ENCODE data around the gene JUN. TPM values are rescaled to one million over a fixed set of nuclear protein-coding genes. Genes with fewer than 3 reads are reported as not detected.

The JUN gene
- total and polyA plus RNA-seq, 2 of the 4 experiments (the other 2 are of a cell fraction): 46.6 to 89.1 TPM

DNA sequence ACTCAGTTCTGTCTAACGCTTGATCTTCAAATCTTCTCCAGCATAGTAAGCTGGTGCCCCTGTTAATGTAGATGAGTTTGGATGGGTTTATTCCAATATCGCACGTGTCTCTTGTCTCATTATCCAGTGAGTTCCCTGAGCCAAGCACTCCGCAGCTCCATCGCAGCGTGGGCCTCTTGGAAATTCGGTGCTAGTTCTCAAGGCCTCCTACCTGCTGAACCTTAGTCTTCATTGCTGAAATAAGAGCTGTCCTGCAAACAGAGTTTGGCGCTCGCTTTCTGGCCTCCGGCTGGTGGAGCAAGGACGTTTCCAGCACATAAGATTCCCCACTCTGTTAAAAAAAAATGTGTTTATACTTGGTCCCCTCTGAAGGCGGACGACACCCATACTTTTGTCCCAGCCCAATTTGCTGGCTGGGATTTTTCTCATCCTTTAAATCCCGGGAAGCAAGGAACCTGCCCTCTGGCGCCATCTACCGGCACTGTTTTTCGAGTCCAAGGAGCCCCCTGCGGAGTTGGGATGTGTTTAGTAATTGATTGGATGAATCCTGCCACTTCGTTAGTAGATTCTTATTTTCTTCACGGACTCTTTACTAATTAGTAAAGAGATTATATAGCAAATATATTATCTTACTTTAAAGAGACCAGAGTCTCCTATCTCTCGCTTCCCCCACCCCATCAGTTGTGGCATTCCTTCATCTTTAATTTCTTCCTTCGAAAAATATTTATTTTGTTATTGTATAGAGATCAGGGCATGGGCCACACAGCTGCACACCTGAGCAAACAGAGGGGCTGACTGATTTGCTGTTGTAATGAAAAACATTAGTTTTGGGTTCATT is 14.7 kb downstream of the JUN start:
- Histone ChIP-seq H3K4ac (ENCODE audit: low read depth, low read length) (peak overlapping the region; percentile 36), H2AK9ac (replicated peaks; ENCODE audit: low read depth, low read length, poor library complexity) (no peak overlapping the region), H3K23ac (ENCODE audit: low read depth, low read length) (no peak overlapping the region), H2BK20ac (ENCODE audit: low read depth, low read length) (peak overlapping the region; percentile 45), H3K4me1 (ENCODE audit: control insufficient read depth, insufficient read depth, low read length) (peaks cover 13% of the 10 kb centered on the region), H3K56ac (ENCODE audit: extremely low read depth, insufficient read depth, low read length) (no peak overlapping the region), H3K9ac (ENCODE audit: low read depth, low read length) (no peak overlapping the region), H2BK5ac (ENCODE audit: low read depth, low read length, poor library complexity, severe bottlenecking) (no peak overlapping the region), H3K9me1 (ENCODE audit: insufficient read depth, low read length) (no peaks in the 10 kb centered on the region), H4K20me1 (ENCODE audit: insufficient read depth, low read length) (no peaks in the 10 kb centered on the region), H4K5ac (ENCODE audit: low read depth, low read length) (peak overlapping the region; percentile 32; the same call in 1 of the 2 replicates), H2BK15ac (ENCODE audit: low read depth, low read length) (peak overlapping the region; percentile 54), H4K8ac (ENCODE audit: low read depth in 2 of 2, low read length in 2 of 2) (peak overlapping the region; percentile 47 to 72; a peak in 2 of 4 replicates), H2BK120ac (ENCODE audit: low read depth, low read length) (peak overlapping the region; percentile 56), H3K4me3 (ENCODE audit: insufficient read depth, low read depth, low read length) (no peak overlapping the region), H2AFZ (replicated peaks; ENCODE audit: low read length, poor library complexity) (peak overlapping the region; percentile 11), H3K9me3 (ENCODE audit: control insufficient read depth, insufficient read depth, low read length) (no peaks in the 10 kb centered on the region), H3K4me2 (ENCODE audit: low read depth, low read length) (no peak overlapping the region), H3K79me1 (ENCODE audit: low read depth in 1 of 2, low read length in 2 of 2) (0 out of 4 replicates have a peak, but pooled peaks cover 0 to 3% of the 10 kb centered on the region in 2 experiments), H3K14ac (replicated peaks; ENCODE audit: low read depth, low read length) (no peak overlapping the region; the same call in 1 of the 2 replicates), H3K18ac (ENCODE audit: low read depth, low read length) (no peak overlapping the region; the same call in 1 of the 2 replicates), H4K91ac (ENCODE audit: insufficient read depth, low read depth, low read length) (peak overlapping the region; percentile 26; the same call in 1 of the 2 replicates), H3K27ac (ENCODE audit: insufficient read depth, low read length) (no peak overlapping the region), H3K27me3 (ENCODE audit: control insufficient read depth, insufficient read depth, low read length) (no peaks in the 10 kb centered on the region), H2AK5ac (ENCODE audit: low read depth, low read length) (peak overlapping the region; percentile 79; the same call in 1 of the 2 replicates), H3K36me3 (ENCODE audit: control insufficient read depth, insufficient read depth, low read length) (no peaks in the 10 kb centered on the region)
- peak; percentile 63 for DNase-seq
- ChIA-PET CTCF (interaction anchor here (0.7 to 1.8 kb wide), 6 partner anchors 10 to 930 kb away, joined by 3 to 6 read pairs (median 4); no protein-coding TSS in a partner anchor), POLR2A (ENCODE audit: unreplicated experiment) (no interaction called here)
- dilution Hi-C loops (cut with HindIII; ENCODE audit: low sequenced_read_pairs, unreplicated experiment): no loop called here
- ATAC-seq (ENCODE audit: low read depth): peak; percentile 43
- intact Hi-C loops (cut with micrococcal nuclease): loop anchor here (1.0 to 10.0 kb wide), 4 partner anchors 29 to 252 kb away; no protein-coding TSS in a partner anchor
- 40% methylated on average over 4 of the region's 22 CpGs; no CpG with 5 or more reads in 1 of the 2 experiments for WGBS, 2 experiments (ENCODE audit: extremely low coverage in 2 of 2, insufficient read length in 1 of 2)
- no TSS peak for BruUV-seq (replicated peaks)
- TF ChIP-seq MAZ (IDR thresholded peaks at IDR 0.05; ENCODE audit: borderline replicate concordance, low read depth, low read length) (peak; percentile 41; the same call in 1 of the 2 replicates), MAFK (IDR thresholded peaks at IDR 0.05; ENCODE audit: low read depth, low read length) (no peak), NFE2L2 (IDR thresholded peaks at IDR 0.05; ENCODE audit: low read depth, low read length) (no peak), RAD21 (IDR thresholded peaks at IDR 0.05; ENCODE audit: low read length) (peak; percentile 91), RCOR1 (IDR thresholded peaks at IDR 0.05; ENCODE audit: insufficient replicate concordance, low read length) (no peak), BHLHE40 (IDR thresholded peaks at IDR 0.05; ENCODE audit: low read depth, low read length) (no peak), POLR2A (IDR thresholded peaks at IDR 0.05; ENCODE audit: low read depth, low read length) (no peak), SMC3 (IDR thresholded peaks at IDR 0.05; ENCODE audit: low read depth, low read length) (peak; percentile 95), MXI1 (IDR thresholded peaks at IDR 0.05; ENCODE audit: borderline replicate concordance, low read depth, low read length) (no peak)
- TF ChIP-seq, protein P1, sequence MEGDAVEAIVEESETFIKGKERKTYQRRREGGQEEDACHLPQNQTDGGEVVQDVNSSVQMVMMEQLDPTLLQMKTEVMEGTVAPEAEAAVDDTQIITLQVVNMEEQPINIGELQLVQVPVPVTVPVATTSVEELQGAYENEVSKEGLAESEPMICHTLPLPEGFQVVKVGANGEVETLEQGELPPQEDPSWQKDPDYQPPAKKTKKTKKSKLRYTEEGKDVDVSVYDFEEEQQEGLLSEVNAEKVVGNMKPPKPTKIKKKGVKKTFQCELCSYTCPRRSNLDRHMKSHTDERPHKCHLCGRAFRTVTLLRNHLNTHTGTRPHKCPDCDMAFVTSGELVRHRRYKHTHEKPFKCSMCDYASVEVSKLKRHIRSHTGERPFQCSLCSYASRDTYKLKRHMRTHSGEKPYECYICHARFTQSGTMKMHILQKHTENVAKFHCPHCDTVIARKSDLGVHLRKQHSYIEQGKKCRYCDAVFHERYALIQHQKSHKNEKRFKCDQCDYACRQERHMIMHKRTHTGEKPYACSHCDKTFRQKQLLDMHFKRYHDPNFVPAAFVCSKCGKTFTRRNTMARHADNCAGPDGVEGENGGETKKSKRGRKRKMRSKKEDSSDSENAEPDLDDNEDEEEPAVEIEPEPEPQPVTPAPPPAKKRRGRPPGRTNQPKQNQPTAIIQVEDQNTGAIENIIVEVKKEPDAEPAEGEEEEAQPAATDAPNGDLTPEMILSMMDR (conservative IDR thresholded peaks at IDR 0.05; ENCODE audit: low read depth, low read length): peak; percentile 84
- TF ChIP-seq, protein P2, sequence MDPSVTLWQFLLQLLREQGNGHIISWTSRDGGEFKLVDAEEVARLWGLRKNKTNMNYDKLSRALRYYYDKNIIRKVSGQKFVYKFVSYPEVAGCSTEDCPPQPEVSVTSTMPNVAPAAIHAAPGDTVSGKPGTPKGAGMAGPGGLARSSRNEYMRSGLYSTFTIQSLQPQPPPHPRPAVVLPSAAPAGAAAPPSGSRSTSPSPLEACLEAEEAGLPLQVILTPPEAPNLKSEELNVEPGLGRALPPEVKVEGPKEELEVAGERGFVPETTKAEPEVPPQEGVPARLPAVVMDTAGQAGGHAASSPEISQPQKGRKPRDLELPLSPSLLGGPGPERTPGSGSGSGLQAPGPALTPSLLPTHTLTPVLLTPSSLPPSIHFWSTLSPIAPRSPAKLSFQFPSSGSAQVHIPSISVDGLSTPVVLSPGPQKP (IDR thresholded peaks at IDR 0.05; ENCODE audit: borderline replicate concordance, low read depth, low read length): no peak
- in situ Hi-C loops (cut with MboI; ENCODE audit: low sequenced_read_pairs): no loop called here

Measured in IMR-90 (cell line).